ENCODE data around the gene SLC35B1. TPM values are rescaled to one million over a fixed set of nuclear protein-coding genes. Genes with fewer than 3 reads are reported as not detected.
A peak's percentile ranks its signal among the peaks of the same experiment; 100 is the strongest.

Gene SLC35B1
- total and polyA plus RNA-seq, 2 donors (not counting 3 experiments of a cell fraction or from before 2014, with no cell fraction given) = 87.0 to 142 TPM

GRCh38 chr17:49707246-49707607, 537 bp downstream of the SLC35B1 start:
- CTCF ChIA-PET = interaction anchor here (0.7 to 24.3 kb wide), 20 partner anchors 12 to 293 kb away, joined by 3 to 786 read pairs (median 7); partner anchors contain the start of genes KAT7, NXPH3, PHB1 and TAC4
- POLR2A ChIA-PET = interaction anchor here (0.8 to 2.9 kb wide), 4 partner anchors 56 to 84 kb away, joined by 3 to 21 read pairs (median 8); partner anchors contain the start of genes FAM117A and KAT7
- intact Hi-C loops (cut with micrococcal nuclease) = no loop called here

More at GRCh38 chr17:49707246-49707607, 537 bp downstream of the SLC35B1 start:
- no peaks in the 10 kb centered on the region for H3K9me1 ChIP-seq (replicated peaks; ENCODE audit: control insufficient read depth, extremely low read depth, insufficient read depth, low read length)
- peak overlapping the region; percentile 98 for H3K9ac ChIP-seq (replicated peaks; ENCODE audit: extremely low read depth, insufficient read depth, low read length)
- peak overlapping the region; percentile 94 for H3K4me2 ChIP-seq (ENCODE audit: insufficient read depth, low read length)
- no TSS peak for BruUV-seq (replicated peaks)
- H2AFZ ChIP-seq (ENCODE audit: low read depth, low read length) = peak overlapping the region; percentile 85
- no peak for FAIRE-seq
- TF ChIP-seq MAX (IDR thresholded peaks at IDR 0.05; ENCODE audit: insufficient read depth, insufficient read length) (no peak), POLR2AphosphoS5 (IDR thresholded peaks at IDR 0.05; ENCODE audit: insufficient read depth, low read depth, low read length) (no peak), CTCF (IDR thresholded peaks at IDR 0.05; ENCODE audit: extremely low read depth in 1 of 2, insufficient read depth in 1 of 2, low read depth in 1 of 2, low read length in 2 of 2) (no peak), EZH2 (IDR thresholded peaks at IDR 0.05; ENCODE audit: borderline replicate concordance, low read depth, low read length, severe bottlenecking) (no peak), POLR2A (IDR thresholded peaks at IDR 0.05; ENCODE audit: low read depth, low read length) (no peak), MYC (IDR thresholded peaks at IDR 0.05; ENCODE audit: low read depth, low read length) (no peak), JUN (IDR thresholded peaks at IDR 0.05; ENCODE audit: borderline replicate concordance, insufficient read depth, insufficient read length, low read depth) (no peak), GATA2 (IDR thresholded peaks at IDR 0.05; ENCODE audit: insufficient read depth, insufficient read length, low read depth, low read length) (no peak), FOS (IDR thresholded peaks at IDR 0.05; ENCODE audit: borderline replicate concordance, insufficient read depth, low read length) (no peak)
- peak; percentile 12 for DNase-seq (ENCODE audit: low read depth, low spot score)
- H3K36me3 ChIP-seq (ENCODE audit: control insufficient read depth in 2 of 2, extremely low read depth in 1 of 2, insufficient read depth in 2 of 2, low read length in 2 of 2) = peaks cover 21 to 26% of the 10 kb centered on the region in 2 experiments
- H3K27me3 ChIP-seq (ENCODE audit: control insufficient read depth in 2 of 2, insufficient read depth in 2 of 2, low read length in 2 of 2) = no peaks in the 10 kb centered on the region
- H3K9me3 ChIP-seq (replicated peaks; ENCODE audit: control insufficient read depth, insufficient read depth, low read length) = no peaks in the 10 kb centered on the region
- peaks cover 32% of the 10 kb centered on the region for H3K4me1 ChIP-seq (ENCODE audit: control insufficient read depth, extremely low read depth, insufficient read depth, low read length)
- peak overlapping the region; percentile 84 to 93 (median 84) for H3K4me3 ChIP-seq (replicated peaks in 1 of 3; ENCODE audit: insufficient read depth in 1 of 3, low read depth in 1 of 3, low read length in 3 of 3)
- peak overlapping the region; percentile 97 for H3K27ac ChIP-seq (ENCODE audit: insufficient read depth, low read depth, low read length)
- H4K20me1 ChIP-seq (replicated peaks; ENCODE audit: control insufficient read depth, extremely low read depth, insufficient read depth, low read length) = no peaks in the 10 kb centered on the region
- peaks cover 13% of the 10 kb centered on the region for H3K79me2 ChIP-seq (ENCODE audit: control insufficient read depth, insufficient read depth, low read length)
- dilution Hi-C loops (cut with MboI; ENCODE audit: extremely low pct_ligation_motif_present, low sequenced_read_pairs) = no loop called here

Data from endothelial cell of umbilical vein (primary cell).